GM08714 (cell line): ENCODE measurements around the gene FAM43B.

ENCODE experiments used
- H3K4me3 ChIP-seq: fragments of 200-500 bp; sonication (Bioruptor generic); 2 replicates; pipeline ENCODE4 v1.5.1; 2014; ENCODE audit warnings: mild to moderate bottlenecking, low read length, inconsistent platforms
- ZNF274 ChIP-seq: IDR thresholded peaks from 2 replicates; pipeline ENCODE4 v1.6.1; 2012; ENCODE audit warnings: mild to moderate bottlenecking, low read depth, low read length

Gene FAM43B

GRCh38 chr1:20573987-20574386 is 21.6 kb downstream of the FAM43B start:
- no peak overlapping the region for H3K4me3 ChIP-seq
- no peak for TF ChIP-seq ZNF274

GRCh38 chr1:20574686-20575540 is 22.5 kb downstream of the FAM43B start:
- TF ChIP-seq ZNF274 = no peak
- no peak overlapping the region for H3K4me3 ChIP-seq

GRCh38 chr1:20575541-20576336 is 23.4 kb downstream of the FAM43B start:
- TF ChIP-seq ZNF274 = no peak
- no peak overlapping the region for H3K4me3 ChIP-seq

- no peak overlapping the region for H3K4me3 ChIP-seq
- no peak for TF ChIP-seq ZNF274
Measured at GRCh38 chr1:20578062-20578461, 25.7 kb downstream of the FAM43B start.

- no peak for TF ChIP-seq ZNF274
Measured at GRCh38 chr1:20578721-20579395, 26.5 kb downstream of the FAM43B start.

GRCh38 chr1:20584890-20585289 is 32.5 kb downstream of the FAM43B start:
- TF ChIP-seq ZNF274 = no peak
- H3K4me3 ChIP-seq = no peak overlapping the region

More at GRCh38 chr1:20578721-20579395, 26.5 kb downstream of the FAM43B start:
- no peak overlapping the region for H3K4me3 ChIP-seq

- no peak for TF ChIP-seq ZNF274
- no peak overlapping the region for H3K4me3 ChIP-seq
Measured at GRCh38 chr1:20586953-20587660, 34.7 kb downstream of the FAM43B start.

GRCh38 chr1:20587661-20588053 is 35.3 kb downstream of the FAM43B start:
- TF ChIP-seq ZNF274 = no peak
- no peak overlapping the region for H3K4me3 ChIP-seq

- no peak for TF ChIP-seq ZNF274
- no peak within 1 kb of the TSS for H3K4me3 ChIP-seq
Measured at GRCh38 chr1:20588634-20589225, 36.4 kb downstream of the FAM43B start, which contains the start of gene CDA. CDA (plus strand) TSS chr1:20589097; CDS start chr1:20589130, 33 bp downstream.

GRCh38 chr1:20589331-20590278 is 37.2 kb downstream of the FAM43B start:
- TF ChIP-seq ZNF274 = no peak
- no peak overlapping the region for H3K4me3 ChIP-seq

GRCh38 chr1:20590306-20590777 is 38.0 kb downstream of the FAM43B start:
- TF ChIP-seq ZNF274 = no peak
- H3K4me3 ChIP-seq = no peak overlapping the region

- H3K4me3 ChIP-seq = no peak overlapping the region
- no peak for TF ChIP-seq ZNF274
Measured at GRCh38 chr1:20593756-20594155, 41.4 kb downstream of the FAM43B start.
